Limb (tissue), 2 donors: ENCODE results near the gene RAB31.
A peak's percentile ranks its signal among the peaks of the same experiment; 100 is the strongest.
"Not testable (repeated sequence)": the region's sequence is repeated elsewhere in the genome, so short reads cannot be mapped to it uniquely, and the experiment has no call there.

Experiments
- DNase-seq, 2 donors: peaks; one replicate each; pipeline ENCODE4 v3.0.0-alpha.2; 2016; ENCODE audit errors: extremely low spot score in 2 of 2

Gene RAB31

DNA sequence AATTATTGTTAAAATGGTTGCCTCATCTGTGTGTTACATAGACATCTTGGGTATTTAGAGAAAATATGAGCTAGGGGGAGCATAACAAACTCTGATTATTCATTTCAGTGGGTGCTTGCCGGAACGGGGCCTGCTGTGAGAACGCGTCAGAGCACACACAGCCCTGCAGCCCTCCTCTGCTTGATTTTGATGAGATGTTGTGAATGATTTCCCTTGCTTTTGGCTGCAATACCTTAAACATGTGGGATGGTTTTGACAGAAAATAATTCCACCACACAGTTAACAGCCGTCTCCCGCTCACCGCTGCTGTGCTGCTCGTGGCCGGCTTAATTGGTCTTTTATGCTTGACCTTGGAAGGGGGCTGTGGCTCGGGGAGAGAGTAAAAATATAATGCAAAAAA, 127.7 kb downstream of the RAB31 start:
- DNase-seq: peak in 1 of 2 donors; percentile 42

DNA sequence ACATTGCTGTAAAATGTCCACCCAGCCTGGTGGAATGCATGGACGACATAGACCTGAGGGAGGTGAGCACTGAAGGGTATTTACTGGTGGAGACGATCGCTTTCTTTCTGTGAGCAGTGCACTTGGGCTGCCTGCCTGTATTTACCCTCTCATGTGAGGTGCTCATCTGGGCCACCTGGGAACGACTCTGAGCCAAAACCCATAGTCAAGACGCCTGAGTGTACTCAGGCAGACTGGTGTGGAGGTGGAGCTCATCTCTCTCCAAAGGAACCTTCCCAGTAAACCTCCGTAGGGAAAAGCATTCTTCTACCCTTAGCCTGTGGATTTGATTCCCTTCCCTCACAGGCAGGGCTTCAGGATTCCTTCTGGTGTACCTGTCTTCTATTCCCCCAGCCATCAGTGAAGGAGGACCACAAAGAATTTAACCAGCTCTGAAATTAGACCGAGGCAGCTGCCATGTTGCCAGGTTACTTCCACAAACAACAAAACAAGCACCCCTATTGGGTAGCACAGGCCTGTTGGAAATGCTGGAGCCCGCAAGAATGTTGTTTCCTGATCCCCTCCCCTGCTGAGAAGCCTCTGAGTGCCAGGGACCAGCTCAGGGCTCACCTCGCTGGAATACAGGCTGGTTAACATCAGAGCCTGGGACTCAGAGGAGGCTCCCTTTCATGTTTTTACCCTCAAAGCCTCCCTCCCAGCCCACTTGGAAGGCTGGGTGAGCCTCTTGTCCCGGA, 130.2 kb downstream of the RAB31 start:
- DNase-seq: peak; percentile 62 to 71

DNA sequence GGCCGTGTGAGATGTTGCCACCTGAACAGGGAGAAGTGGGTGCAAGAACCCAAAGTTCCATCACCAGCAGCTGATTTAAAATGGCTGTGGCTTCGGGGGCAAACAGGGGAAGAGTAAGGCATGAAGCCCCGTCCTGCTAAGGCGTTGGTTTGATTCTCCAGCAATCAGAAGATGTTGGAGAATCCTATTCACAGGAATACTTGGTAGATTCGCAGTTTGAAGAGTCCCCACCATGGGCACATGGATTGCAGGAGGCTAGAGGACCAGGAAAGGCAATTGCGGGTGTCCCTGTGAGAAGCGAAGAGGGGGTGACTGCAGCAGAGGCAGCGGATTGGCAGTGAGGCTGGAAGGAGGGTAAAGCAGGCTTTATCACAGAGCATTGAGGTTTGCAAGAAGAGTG, 131.1 kb downstream of the RAB31 start:
- no peak for DNase-seq

GRCh38 chr18:9839853-9840252, 131.8 kb downstream of the RAB31 start:
- no peak for DNase-seq

DNA sequence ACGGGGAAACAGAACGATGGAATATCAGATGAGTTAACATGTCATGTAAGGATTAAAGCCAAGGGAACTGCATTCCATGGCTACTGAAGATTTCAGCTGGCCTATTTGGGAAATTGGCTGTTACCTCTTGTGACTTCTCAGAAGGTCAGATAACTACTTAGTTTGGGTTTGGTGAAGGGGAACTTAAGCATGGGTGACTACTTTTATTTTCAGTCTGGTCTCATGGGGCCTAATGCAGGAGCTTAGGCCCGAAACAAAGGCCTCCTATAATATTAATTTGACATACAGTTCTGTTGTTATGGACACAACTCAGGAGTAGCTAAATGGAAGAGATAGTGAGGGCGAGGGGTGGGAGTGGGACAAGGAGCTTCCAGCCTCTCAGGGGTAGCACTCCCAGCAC, 133.7 kb downstream of the RAB31 start:
- DNase-seq: no peak

- no peak for DNase-seq
Measured at GRCh38 chr18:9842448-9842847, 134.3 kb downstream of the RAB31 start.

DNA sequence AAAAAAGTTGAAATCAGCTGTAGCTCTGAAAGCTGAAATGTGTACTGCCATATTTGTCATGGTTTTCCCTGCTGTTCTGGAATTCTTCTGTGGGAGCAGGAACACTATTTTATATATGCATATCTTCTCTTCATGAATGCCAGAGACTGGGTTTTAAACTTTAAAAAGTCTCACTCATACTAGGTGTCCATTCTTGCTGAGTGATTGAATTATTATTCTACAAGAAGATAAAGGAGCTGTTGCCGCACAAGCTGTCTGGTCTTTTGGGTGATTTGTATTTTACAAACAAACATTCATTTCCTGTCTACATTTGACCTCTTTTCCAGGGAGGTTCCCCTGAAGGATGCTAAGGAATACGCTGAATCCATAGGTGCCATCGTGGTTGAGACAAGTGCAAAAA, 137.2 kb downstream of the RAB31 start:
- DNase-seq: no peak

GRCh38 chr18:9846162-9846925, 138.2 kb downstream of the RAB31 start:
- no peak for DNase-seq

- DNase-seq: no peak
Measured at GRCh38 chr18:9848170-9848879, 140.2 kb downstream of the RAB31 start.

- no peak for DNase-seq
Measured at GRCh38 chr18:9849407-9850283, 141.5 kb downstream of the RAB31 start.

GRCh38 chr18:9850309-9850708, 142.2 kb downstream of the RAB31 start:
- no peak for DNase-seq

- no peak for DNase-seq
Measured at GRCh38 chr18:9851511-9851910, 143.4 kb downstream of the RAB31 start.

- DNase-seq: no peak
Measured at GRCh38 chr18:9852266-9853081, 144.4 kb downstream of the RAB31 start.

- no peak for DNase-seq
Measured at GRCh38 chr18:9854801-9855676, 146.9 kb downstream of the RAB31 start.

GRCh38 chr18:9855681-9856080, 147.6 kb downstream of the RAB31 start:
- no peak for DNase-seq

DNA sequence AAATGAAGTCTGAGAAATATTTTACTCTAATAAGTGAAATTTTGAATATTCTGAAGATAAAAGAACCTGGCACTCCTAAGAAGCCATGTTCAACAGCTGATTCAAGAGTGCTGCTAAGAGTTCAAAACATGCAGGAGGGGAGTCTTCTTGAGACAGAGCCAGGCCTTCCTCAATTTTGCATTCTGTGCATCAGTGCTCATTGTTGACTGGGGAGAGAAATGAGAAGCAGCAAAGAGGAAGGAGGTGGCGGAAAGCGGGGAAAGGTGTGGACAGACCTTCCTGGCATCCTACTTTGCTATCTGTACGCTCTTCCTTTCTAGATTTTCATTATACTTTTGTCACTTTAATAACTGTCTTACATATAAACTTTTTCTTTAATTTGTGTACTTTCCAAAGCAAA, 148.0 kb downstream of the RAB31 start:
- DNase-seq: no peak

GRCh38 chr18:9857479-9857998, 149.4 kb downstream of the RAB31 start:
- DNase-seq: not testable (repeated sequence)

GRCh38 chr18:9858642-9859041, 150.5 kb downstream of the RAB31 start:
- DNase-seq: no peak

DNA sequence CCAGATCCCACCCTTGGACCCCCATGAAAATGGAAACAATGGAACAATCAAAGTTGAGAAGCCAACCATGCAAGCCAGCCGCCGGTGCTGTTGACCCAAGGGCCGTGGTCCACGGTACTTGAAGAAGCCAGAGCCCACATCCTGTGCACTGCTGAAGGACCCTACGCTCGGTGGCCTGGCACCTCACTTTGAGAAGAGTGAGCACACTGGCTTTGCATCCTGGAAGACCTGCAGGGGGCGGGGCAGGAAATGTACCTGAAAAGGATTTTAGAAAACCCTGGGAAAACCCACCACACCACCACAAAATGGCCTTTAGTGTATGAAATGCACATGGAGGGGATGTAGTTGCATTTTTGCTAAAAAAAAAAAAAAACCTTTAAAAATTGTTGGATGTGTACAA, 151.1 kb downstream of the RAB31 start:
- no peak for DNase-seq
